WI38 (cell line): ENCODE data around the gene PIGP.

Source experiments
- H3K4me3 ChIP-seq: 2 replicates; pipeline ENCODE4 v1.5.1; 2011; ENCODE audit warnings: low read depth, mild to moderate bottlenecking, control low read depth, low read length
- TF ChIP-seq, protein P1 (sequence below): IDR thresholded peaks from 2 replicates; pipeline ENCODE4 v1.5.1; 2012; ENCODE audit warnings: low read depth, mild to moderate bottlenecking, control low read depth, low read length

Gene PIGP

DNA sequence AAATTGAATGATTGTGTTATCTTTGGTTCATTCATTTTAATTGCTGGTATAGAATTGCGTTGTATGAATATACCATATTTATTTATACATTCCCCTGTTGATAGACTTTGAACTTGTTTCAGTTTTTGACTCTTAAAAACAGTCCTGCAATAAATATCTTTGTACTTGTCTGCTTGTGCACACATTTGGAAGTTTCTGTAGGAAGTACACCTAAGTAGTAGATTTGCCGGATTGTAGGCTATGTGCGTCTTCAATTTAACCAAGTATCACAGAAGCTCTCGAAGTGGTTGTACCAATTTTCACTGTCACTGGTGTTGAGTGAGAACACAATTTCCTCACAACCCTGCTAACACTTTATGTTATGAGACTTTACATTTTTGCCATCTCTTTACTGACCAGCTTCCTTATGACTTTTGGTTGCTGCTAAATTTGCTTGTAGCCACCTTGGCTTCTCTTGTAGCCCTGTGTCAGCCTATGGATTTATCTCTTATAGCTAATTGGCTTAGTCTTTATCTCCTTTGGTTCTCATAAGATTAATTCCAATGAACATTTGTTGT, 2.4 kb upstream of the PIGP start:
- no peak overlapping the region for H3K4me3 ChIP-seq
- TF ChIP-seq, protein P1, sequence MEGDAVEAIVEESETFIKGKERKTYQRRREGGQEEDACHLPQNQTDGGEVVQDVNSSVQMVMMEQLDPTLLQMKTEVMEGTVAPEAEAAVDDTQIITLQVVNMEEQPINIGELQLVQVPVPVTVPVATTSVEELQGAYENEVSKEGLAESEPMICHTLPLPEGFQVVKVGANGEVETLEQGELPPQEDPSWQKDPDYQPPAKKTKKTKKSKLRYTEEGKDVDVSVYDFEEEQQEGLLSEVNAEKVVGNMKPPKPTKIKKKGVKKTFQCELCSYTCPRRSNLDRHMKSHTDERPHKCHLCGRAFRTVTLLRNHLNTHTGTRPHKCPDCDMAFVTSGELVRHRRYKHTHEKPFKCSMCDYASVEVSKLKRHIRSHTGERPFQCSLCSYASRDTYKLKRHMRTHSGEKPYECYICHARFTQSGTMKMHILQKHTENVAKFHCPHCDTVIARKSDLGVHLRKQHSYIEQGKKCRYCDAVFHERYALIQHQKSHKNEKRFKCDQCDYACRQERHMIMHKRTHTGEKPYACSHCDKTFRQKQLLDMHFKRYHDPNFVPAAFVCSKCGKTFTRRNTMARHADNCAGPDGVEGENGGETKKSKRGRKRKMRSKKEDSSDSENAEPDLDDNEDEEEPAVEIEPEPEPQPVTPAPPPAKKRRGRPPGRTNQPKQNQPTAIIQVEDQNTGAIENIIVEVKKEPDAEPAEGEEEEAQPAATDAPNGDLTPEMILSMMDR: no peak

DNA sequence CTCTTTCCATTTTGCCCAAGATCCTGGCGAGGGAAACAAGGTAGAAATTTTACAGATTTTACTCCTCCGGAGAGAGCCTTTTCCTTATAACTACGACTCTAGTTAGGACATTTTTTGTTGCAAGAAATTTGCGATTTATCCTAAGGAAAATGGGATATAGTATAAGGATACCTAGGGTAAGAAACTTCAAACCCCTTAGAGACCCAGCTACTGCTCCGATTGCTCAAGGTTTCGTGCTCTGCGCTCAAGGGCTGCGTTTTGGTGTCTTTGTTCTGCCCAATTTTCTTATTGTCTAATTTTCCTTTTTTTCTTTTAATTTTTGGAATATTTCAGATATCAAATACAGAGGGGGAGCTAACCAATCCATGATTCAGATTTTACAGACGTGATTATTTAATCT, 1.7 kb upstream of the PIGP start:
- TF ChIP-seq, protein P1: no peak
- peak overlapping the region; percentile 91 for H3K4me3 ChIP-seq

DNA sequence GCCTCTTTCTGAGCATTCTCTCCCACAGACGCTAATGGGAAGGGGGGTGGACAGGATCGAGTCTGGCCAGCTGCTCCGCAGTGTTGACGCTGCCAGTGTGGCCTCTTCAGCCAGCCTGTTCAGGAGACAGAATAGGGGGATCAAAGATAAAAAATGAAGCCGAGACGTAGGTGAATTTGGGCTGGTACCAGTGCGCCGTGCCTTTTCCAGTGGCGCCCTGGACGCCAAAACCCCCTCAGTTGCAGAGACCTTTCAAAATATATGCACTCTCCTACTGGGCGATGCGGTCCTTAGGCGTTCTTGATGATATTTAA, 1.3 kb upstream of the PIGP start:
- TF ChIP-seq, protein P1: no peak
- H3K4me3 ChIP-seq: peak overlapping the region; percentile 91

DNA sequence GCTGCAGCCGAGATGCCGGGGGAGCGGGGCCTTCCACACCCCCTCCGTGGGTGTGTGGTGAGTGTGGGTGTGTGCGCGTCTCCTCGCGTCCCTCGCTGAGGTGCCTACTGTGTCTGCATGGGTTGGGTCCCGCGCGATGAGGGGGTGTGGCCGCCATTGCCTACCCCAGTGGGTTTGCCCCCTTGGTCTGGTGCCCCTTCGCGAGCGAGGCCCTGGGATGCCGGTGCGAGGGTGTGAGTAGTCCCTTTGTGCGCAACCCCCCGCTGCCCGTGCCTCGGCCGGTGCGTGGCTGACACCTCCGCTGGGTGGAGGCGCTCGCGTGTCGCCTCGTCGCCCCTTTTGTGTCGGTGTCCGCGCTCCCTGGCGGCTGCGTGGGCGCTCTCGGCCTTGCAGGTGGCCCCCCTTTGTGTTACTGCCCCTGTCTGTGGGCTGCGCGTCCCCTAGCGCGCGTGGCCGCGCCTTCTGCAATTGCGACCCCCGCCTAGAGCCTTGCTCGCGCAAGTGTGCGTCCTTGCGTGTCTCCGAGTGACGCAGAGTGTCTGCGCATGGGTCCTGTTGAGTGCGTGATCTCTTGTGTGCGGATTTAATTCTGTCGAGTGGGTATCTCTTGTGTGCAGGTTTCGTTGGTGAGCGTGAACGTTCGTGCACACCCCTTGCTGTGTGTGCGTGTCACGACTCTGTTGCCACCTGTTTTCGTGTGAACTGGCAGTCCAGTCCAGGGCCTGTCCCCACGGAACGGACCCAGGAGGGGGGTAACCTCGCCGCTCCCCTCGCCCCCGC, 736 bp upstream of the PIGP start:
- peak overlapping the region; percentile 91 for H3K4me3 ChIP-seq
- TF ChIP-seq, protein P1: no peak

DNA sequence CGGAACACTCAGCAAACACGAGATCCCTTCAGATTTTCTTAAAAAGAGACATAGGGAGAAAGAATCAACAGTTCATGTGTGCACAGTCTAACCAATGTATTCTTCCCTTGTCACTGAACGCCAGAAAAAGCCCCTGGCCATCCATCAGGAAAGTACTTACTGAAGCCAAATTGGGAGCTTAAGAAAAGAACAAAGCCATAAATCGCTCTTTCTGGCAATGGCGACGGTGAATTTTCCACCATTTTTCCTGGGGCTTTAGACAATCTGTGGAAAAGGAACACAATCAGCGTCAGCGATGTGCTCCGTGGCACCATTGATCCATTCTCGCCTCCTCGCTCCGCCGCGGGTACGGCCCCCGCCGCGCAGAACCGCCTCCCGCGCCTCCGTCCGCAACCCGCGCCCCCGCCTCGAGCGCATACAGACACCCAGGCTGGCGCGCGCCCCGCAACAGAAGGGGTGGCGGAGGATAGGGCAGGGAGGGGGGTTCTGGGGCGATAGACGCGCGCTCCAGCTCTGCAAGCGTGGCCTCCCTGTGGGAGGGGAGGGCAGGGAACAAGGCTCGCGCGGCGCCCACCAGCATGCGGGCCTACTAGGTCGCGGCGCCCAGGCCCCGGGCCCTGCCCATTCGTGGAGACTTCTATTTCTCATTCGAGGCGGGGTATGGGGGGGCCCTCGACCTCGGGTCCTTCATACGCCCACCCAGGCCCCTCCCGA, 440 bp downstream of the PIGP start:
- TF ChIP-seq, protein P1: no peak

DNA sequence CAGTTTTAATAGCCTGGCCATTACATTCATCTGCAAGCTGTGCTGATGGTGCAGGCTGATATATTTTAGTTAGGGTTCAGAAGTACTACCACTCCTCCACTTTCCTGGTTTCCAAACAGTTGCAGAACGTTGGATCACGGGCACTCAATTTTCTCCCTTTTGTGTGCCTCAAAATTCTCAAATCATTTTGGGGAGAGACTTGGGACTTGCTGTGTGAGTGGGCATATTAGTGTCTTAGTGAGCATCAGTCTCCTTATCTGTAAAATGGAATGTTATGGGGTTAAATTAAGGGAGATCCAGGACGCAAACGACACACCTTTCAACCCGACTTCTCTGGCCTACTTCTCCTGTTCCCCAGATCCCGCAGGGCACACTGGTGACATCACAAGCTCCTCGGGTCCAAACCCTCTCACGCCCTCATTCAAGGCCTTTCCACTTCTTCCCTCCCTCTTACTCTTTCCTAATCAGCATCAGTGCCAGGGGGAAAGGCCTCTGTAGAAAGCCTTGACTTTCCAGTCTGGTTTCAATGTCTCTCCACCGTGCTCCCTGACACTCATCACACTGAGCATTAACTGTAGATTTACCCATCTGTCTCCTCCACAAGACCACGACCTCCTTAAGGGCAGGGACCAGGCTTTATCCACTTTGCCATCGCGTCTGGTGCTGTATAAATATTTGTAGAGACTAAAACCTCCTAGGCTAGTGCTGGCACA, 1.2 kb downstream of the PIGP start:
- H3K4me3 ChIP-seq: peak overlapping the region; percentile 71
- TF ChIP-seq, protein P1: no peak

More for the DNA sequence above, 440 bp downstream of the PIGP start:
- peak overlapping the region; percentile 71 for H3K4me3 ChIP-seq
